OCI-LY3 (cell line): ENCODE measurements around the gene GALNT14.
"Not testable (repeated sequence)": the region's sequence is repeated elsewhere in the genome, so short reads cannot be mapped to it uniquely, and the experiment has no call there.

ENCODE experiments used
- EZH2phosphoT487 ChIP-seq: fragments of 200-600 bp; shearing (Covaris generic); IDR thresholded peaks from 2 replicates; pipeline ENCODE4 v1.6.1; 2018; ENCODE audit warnings: antibody characterized with exemption, mixed run types, low read depth
- TF ChIP-seq, protein P1 (sequence below): fragments of 200-600, 300-600 bp; sonication (generic); IDR thresholded peaks from 2 replicates; pipeline ENCODE4 v1.5.1; 2014; ENCODE audit warnings: antibody characterized with exemption, low read length, low read depth

- TF ChIP-seq, protein P1, sequence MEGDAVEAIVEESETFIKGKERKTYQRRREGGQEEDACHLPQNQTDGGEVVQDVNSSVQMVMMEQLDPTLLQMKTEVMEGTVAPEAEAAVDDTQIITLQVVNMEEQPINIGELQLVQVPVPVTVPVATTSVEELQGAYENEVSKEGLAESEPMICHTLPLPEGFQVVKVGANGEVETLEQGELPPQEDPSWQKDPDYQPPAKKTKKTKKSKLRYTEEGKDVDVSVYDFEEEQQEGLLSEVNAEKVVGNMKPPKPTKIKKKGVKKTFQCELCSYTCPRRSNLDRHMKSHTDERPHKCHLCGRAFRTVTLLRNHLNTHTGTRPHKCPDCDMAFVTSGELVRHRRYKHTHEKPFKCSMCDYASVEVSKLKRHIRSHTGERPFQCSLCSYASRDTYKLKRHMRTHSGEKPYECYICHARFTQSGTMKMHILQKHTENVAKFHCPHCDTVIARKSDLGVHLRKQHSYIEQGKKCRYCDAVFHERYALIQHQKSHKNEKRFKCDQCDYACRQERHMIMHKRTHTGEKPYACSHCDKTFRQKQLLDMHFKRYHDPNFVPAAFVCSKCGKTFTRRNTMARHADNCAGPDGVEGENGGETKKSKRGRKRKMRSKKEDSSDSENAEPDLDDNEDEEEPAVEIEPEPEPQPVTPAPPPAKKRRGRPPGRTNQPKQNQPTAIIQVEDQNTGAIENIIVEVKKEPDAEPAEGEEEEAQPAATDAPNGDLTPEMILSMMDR: not testable (repeated sequence)
- TF ChIP-seq EZH2phosphoT487: not testable (repeated sequence)
Observed at GRCh38 chr2:31183973-31184372, 45.7 kb upstream of the GALNT14 start.
